PC-9 (cell line): Measurements from ENCODE around the gene PHACTR1. TPM values are rescaled to one million over a fixed set of nuclear protein-coding genes. Genes with fewer than 3 reads are reported as not detected.

Experiments
- BruUV-seq: library from RNA; stranded (reverse); fragments of 400-500 nt; replicated peaks from 2 replicates; lab custom pipeline; 2021; lab: Mats Ljungman, UMichigan
- CTCF ChIA-PET: fragments of 300-600 bp; sonication (Branson Sonifier 250); formaldehyde crosslinking; loops from one replicate; lab custom pipeline; 2022; ENCODE audit warnings: antibody characterized with exemption; lab: Charles Lee
- POLR2A ChIA-PET: fragments of 300-600 bp; sonication (Branson Sonifier 250); formaldehyde crosslinking; loops from one replicate; lab custom pipeline; 2022; ENCODE audit warnings: antibody characterized with exemption; ENCODE audit not compliant: unreplicated experiment; lab: Charles Lee
- DNase-seq, 2 experiments: peaks; one replicate each; pipeline versions ENCODE4 v3.0.0 to v3.0.0-alpha.2; 2015 to 2022; ENCODE audit warnings: mixed read lengths in 1 of 2
- H2AFZ ChIP-seq: fragments of 200-600 bp; sonication (generic); 2 replicates; pipeline ENCODE4 v1.8.1; 2017; ENCODE audit warnings: antibody characterized with exemption
- H3F3A ChIP-seq: fragments of 200-600 bp; sonication (generic); 2 replicates; pipeline ENCODE4 v1.8.1; 2017; ENCODE audit warnings: antibody characterized with exemption, mild to moderate bottlenecking, low read depth; ENCODE audit not compliant: insufficient read depth
- H3K27ac ChIP-seq: fragments of 200-600 bp; sonication (generic); 2 replicates; pipeline ENCODE4 v1.6.1; 2016; ENCODE audit warnings: mixed run types
- H3K27me3 ChIP-seq: fragments of 200-600 bp; sonication (generic); 2 replicates; pipeline ENCODE4 v1.6.1; 2016; ENCODE audit warnings: low read depth, mixed run types; ENCODE audit not compliant: insufficient read depth
- H3K36me3 ChIP-seq: fragments of 200-600 bp; sonication (generic); 2 replicates; pipeline ENCODE4 v1.6.1; 2016; ENCODE audit warnings: low read depth, mixed run types
- H3K4me1 ChIP-seq: fragments of 200-600 bp; sonication (generic); replicated peaks from 2 replicates; pipeline ENCODE4 v1.6.1; 2016; ENCODE audit warnings: mixed run types; ENCODE audit not compliant: insufficient read depth
- H3K4me2 ChIP-seq: fragments of 200-600 bp; sonication (generic); 2 replicates; pipeline ENCODE4 v1.6.1; 2017; ENCODE audit warnings: mixed run types
- H3K4me3 ChIP-seq: fragments of 200-600 bp; sonication (generic); 2 replicates; pipeline ENCODE4 v1.6.1; 2016; ENCODE audit warnings: mixed run types
- H3K79me2 ChIP-seq: fragments of 200-600 bp; sonication (generic); 2 replicates; pipeline ENCODE4 v1.6.1; 2017; ENCODE audit warnings: low read depth, mixed run types
- H3K9me2 ChIP-seq: fragments of 200-600 bp; sonication (generic); 2 replicates; pipeline ENCODE4 v1.8.1; 2017; ENCODE audit warnings: mild to moderate bottlenecking; ENCODE audit not compliant: insufficient read depth
- H3K9me3 ChIP-seq: fragments of 200-600 bp; sonication (generic); 2 replicates; pipeline ENCODE4 v1.8.1; 2016; ENCODE audit warnings: low read depth; ENCODE audit not compliant: insufficient read depth
- H4K20me1 ChIP-seq: fragments of 200-600 bp; sonication (generic); 2 replicates; pipeline ENCODE4 v1.8.1; 2017; ENCODE audit not compliant: insufficient read depth
- EZH2 ChIP-seq: fragments of 200-600 bp; sonication (generic); IDR thresholded peaks from 2 replicates; pipeline ENCODE4 v1.8.0; 2017; ENCODE audit warnings: antibody characterized with exemption, low read depth
- intact Hi-C: fragments of 100-400 bp; cut with micrococcal nuclease; formaldehyde crosslinking; loops from one replicate; pipeline ENCODE4 v1.10.0; 2022; ENCODE audit not compliant: unreplicated experiment
- total RNA-seq: library from RNA; stranded (reverse); gene quantifications from 2 replicates; pipeline ENCODE4 v1.2.3, GENCODE V29; 2021
- TF ChIP-seq, protein P1 (sequence below): fragments of 200-600 bp; sonication (generic); conservative IDR thresholded peaks from 2 replicates; pipeline ENCODE4 v1.6.1; 2017; ENCODE audit warnings: mixed run types, antibody characterized with exemption, mild to moderate bottlenecking, moderate library complexity

PHACTR1 gene
- total RNA-seq, 1 experiment from 2014 or later: not detected

DNA sequence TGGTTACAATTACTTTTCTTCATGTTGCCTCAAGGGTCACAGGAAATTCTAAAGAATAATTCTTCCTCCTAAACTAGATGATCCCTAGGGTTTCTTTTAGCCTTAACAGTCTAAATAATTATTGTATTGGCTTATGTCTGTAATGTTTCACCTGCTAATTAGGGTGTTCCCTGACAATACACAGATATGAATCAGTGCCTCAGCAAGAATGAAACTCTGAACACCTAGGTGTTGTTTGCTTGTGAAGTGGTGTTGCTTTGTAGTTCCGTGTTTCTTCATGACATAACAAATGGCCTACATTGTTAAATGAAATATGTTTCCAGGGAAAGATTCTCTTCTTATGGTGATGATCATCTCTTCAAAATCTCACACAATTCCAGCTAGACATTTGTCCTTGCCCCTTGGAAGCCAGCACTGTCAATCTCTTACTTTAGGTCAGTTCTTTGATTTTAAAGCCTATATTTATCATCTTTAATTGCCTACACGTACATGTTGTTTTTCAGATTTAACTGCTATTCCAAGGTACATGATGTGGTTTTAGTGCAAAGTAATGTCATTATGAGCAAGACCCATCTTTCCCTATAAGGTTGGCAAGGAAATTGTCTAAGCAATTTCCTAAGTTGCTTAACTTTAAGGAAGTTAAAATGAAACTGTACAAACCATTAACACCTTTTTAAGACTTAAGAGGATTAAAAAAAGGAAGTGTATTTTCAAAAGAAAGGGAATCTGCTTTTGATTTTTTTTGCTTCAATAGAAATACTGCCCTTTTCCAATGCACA is 499.9 kb downstream of the PHACTR1 start:
- intact Hi-C loops: no loop called here
- no peaks in the 10 kb centered on the region for H3F3A ChIP-seq
- no peak overlapping the region for H3K4me2 ChIP-seq
- H3K36me3 ChIP-seq: no peaks in the 10 kb centered on the region
- no TSS peak for BruUV-seq
- ChIA-PET POLR2A (no interaction called here), CTCF (no interaction called here)
- TF ChIP-seq EZH2: no peak
- TF ChIP-seq, protein P1, sequence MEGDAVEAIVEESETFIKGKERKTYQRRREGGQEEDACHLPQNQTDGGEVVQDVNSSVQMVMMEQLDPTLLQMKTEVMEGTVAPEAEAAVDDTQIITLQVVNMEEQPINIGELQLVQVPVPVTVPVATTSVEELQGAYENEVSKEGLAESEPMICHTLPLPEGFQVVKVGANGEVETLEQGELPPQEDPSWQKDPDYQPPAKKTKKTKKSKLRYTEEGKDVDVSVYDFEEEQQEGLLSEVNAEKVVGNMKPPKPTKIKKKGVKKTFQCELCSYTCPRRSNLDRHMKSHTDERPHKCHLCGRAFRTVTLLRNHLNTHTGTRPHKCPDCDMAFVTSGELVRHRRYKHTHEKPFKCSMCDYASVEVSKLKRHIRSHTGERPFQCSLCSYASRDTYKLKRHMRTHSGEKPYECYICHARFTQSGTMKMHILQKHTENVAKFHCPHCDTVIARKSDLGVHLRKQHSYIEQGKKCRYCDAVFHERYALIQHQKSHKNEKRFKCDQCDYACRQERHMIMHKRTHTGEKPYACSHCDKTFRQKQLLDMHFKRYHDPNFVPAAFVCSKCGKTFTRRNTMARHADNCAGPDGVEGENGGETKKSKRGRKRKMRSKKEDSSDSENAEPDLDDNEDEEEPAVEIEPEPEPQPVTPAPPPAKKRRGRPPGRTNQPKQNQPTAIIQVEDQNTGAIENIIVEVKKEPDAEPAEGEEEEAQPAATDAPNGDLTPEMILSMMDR: no peak
- H3K4me3 ChIP-seq: no peak overlapping the region
- H2AFZ ChIP-seq: no peak overlapping the region
- H3K27ac ChIP-seq: no peak overlapping the region
- H3K9me3 ChIP-seq: no peaks in the 10 kb centered on the region
- DNase-seq: no peak
- H3K4me1 ChIP-seq: no peaks in the 10 kb centered on the region
- no peaks in the 10 kb centered on the region for H3K9me2 ChIP-seq
- H4K20me1 ChIP-seq: no peaks in the 10 kb centered on the region
- no peaks in the 10 kb centered on the region for H3K79me2 ChIP-seq
- H3K27me3 ChIP-seq: peaks cover 94% of the 10 kb centered on the region

DNA sequence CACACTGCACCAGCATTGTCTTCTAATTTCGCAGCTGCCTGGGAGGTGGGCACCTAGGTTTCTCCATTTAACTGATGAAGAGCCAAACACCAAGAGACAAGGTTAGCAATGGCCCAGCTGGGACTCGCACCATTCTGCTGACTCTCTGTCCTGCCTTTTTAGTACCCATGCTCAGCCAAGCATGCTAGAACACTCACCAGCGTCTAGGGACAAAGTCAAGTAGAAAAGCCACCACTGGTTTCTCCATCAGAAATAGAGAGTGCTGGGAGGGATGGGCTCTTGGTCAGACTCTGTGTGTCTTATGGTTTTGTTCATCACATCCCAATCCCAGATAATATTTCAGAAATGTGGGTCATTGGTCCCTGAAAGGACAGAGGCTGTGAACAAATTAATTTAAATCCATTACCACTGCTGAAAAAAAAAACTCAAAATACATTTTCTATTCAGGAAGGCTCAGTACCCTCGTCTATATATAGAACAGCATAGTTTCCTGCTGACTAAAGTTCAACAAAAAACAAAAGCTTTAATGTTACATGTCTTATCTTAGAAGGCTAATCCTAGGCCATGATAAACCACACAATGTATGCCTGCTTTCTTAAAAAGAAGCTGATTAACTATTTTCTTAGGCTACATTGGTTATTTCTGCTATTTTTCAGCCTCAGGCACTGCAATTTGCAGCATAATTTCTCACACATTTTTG is 500.8 kb downstream of the PHACTR1 start:
- Histone ChIP-seq H3K36me3 (no peaks in the 10 kb centered on the region), H3K4me2 (no peak overlapping the region), H4K20me1 (no peaks in the 10 kb centered on the region), H3K9me2 (no peaks in the 10 kb centered on the region), H3K4me3 (no peak overlapping the region), H3K27me3 (peaks cover 94% of the 10 kb centered on the region), H3K9me3 (no peaks in the 10 kb centered on the region), H3K27ac (no peak overlapping the region), H3K4me1 (no peaks in the 10 kb centered on the region), H2AFZ (no peak overlapping the region), H3K79me2 (no peaks in the 10 kb centered on the region), H3F3A (no peaks in the 10 kb centered on the region)
- no TSS peak for BruUV-seq
- ChIA-PET POLR2A (no interaction called here), CTCF (no interaction called here)
- DNase-seq: no peak
- intact Hi-C loops: no loop called here
- TF ChIP-seq, protein P1: no peak
- TF ChIP-seq EZH2: no peak

DNA sequence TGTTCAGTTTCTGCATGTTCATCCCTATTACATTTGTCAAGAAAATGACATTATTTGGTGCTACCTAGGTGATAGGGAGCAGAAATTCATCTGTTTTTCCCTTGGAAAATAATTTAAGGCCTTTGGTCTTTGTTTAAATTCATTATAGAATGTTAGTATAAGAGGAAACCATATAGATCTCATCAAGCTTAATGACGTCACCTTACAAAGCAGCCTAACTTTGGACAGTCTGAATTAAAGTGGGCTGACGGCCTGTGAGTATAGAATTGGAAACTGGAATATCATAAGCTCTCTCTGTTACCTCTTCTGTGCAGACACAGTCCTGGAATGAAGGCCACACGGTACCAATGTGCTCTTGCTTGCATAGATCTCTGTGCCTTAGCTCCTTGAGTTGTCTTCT is 503.7 kb downstream of the PHACTR1 start:
- H3F3A ChIP-seq: no peaks in the 10 kb centered on the region
- BruUV-seq: no TSS peak
- POLR2A ChIA-PET: no interaction called here
- H3K27ac ChIP-seq: no peak overlapping the region
- H2AFZ ChIP-seq: no peak overlapping the region
- H3K9me3 ChIP-seq: no peaks in the 10 kb centered on the region
- intact Hi-C loops: no loop called here
- H3K79me2 ChIP-seq: no peaks in the 10 kb centered on the region
- H3K36me3 ChIP-seq: no peaks in the 10 kb centered on the region
- no peak overlapping the region for H3K4me3 ChIP-seq
- TF ChIP-seq, protein P1: no peak
- TF ChIP-seq EZH2: no peak
- CTCF ChIA-PET: no interaction called here
- H3K27me3 ChIP-seq: peaks cover 91% of the 10 kb centered on the region
- no peaks in the 10 kb centered on the region for H4K20me1 ChIP-seq
- no peak for DNase-seq
- no peaks in the 10 kb centered on the region for H3K4me1 ChIP-seq
- H3K9me2 ChIP-seq: no peaks in the 10 kb centered on the region
- H3K4me2 ChIP-seq: no peak overlapping the region
